Activated naive CD4-positive, alpha-beta T cell treated with anti-CD3 and anti-CD28 coated beads, Interleukin-2, amount 50 U/mL, for 24 hours (primary cell): ENCODE measurements around the gene SLC12A7.
"Not testable (repeated sequence)": the region's sequence is repeated elsewhere in the genome, so short reads cannot be mapped to it uniquely, and the experiment has no call there.

Source experiments
- H3K27ac Mint-ChIP-seq: one replicate; pipeline ENCODE4 v1.8.0; 2021; ENCODE audit warnings: mild to moderate bottlenecking, mixed read lengths
- H3K27me3 Mint-ChIP-seq: one replicate; pipeline ENCODE4 v1.8.0; 2021; ENCODE audit warnings: mixed read lengths
- H3K36me3 Mint-ChIP-seq: one replicate; pipeline ENCODE4 v1.8.0; 2021; ENCODE audit warnings: mixed read lengths
- H3K4me1 Mint-ChIP-seq: one replicate; pipeline ENCODE4 v1.8.0; 2021; ENCODE audit warnings: mixed read lengths
- H3K4me3 Mint-ChIP-seq: one replicate; pipeline ENCODE4 v1.8.0; 2021; ENCODE audit warnings: mild to moderate bottlenecking, mixed read lengths
- H3K9me3 Mint-ChIP-seq: one replicate; pipeline ENCODE4 v1.8.0; 2021; ENCODE audit warnings: mixed read lengths

SLC12A7 gene

DNA sequence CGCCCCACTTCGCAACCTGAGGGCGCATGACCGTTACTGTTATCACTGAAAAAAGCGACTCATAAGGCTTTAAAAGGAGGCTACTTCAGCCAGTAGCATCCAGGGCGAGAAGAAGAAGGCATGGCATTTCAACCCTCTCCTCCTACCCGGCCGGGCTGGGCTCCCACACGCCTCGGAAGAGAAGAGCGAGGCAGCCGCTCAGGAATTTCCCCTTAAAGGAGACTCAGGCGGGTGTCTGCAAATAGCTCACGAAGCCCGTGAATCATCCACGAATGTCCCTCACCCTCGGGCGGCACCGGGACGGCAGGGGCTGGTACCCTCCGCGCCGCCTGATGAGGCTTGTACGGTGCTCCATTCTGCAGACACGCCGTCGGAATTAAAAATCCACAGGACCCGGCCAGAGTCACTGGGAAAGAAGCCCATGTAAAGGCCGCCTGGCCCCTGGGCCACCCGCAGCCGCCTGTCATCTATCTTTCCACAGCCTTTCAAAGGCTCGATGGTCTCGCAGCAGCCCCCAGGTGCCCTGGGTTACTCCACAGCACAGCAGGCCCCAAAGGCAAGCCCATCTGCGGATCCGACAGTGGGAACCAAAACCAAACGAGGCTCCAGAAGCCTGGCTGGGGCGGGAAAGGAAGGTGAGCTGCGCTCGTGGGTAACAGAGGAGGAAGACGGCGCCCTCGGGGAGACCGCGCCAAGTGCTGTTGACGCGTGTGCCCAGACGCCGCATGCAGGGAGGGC lies 11.8 kb downstream of the SLC12A7 start:
- peaks cover 3% of the 10 kb centered on the region for H3K36me3 Mint-ChIP-seq
- no peaks in the 10 kb centered on the region for H3K9me3 Mint-ChIP-seq
- H3K4me1 Mint-ChIP-seq = peaks cover 44% of the 10 kb centered on the region
- no peak overlapping the region for H3K4me3 Mint-ChIP-seq
- no peak overlapping the region for H3K27ac Mint-ChIP-seq
- H3K27me3 Mint-ChIP-seq = no peaks in the 10 kb centered on the region

- peaks cover 5% of the 10 kb centered on the region for H3K36me3 Mint-ChIP-seq
- no peak overlapping the region for H3K4me3 Mint-ChIP-seq
- H3K27me3 Mint-ChIP-seq = no peaks in the 10 kb centered on the region
- no peaks in the 10 kb centered on the region for H3K9me3 Mint-ChIP-seq
- H3K4me1 Mint-ChIP-seq = peaks cover 39% of the 10 kb centered on the region
- H3K27ac Mint-ChIP-seq = no peak overlapping the region
Observed at GRCh38 chr5:1098986-1099597, 12.8 kb downstream of the SLC12A7 start.

- not testable (repeated sequence) for H3K27ac Mint-ChIP-seq, H3K9me3 Mint-ChIP-seq, H3K4me3 Mint-ChIP-seq, H3K36me3 Mint-ChIP-seq, H3K27me3 Mint-ChIP-seq
- H3K4me1 Mint-ChIP-seq = peaks cover 29% of the 10 kb centered on the region
Observed at GRCh38 chr5:1097988-1098385, 13.9 kb downstream of the SLC12A7 start.

GRCh38 chr5:1097381-1097987 lies 14.4 kb downstream of the SLC12A7 start:
- Mint-ChIP-seq H3K4me3 (no peak overlapping the region), H3K27me3 (no peaks in the 10 kb centered on the region), H3K4me1 (peaks cover 29% of the 10 kb centered on the region), H3K9me3 (no peaks in the 10 kb centered on the region), H3K27ac (peak overlapping the region; percentile 59), H3K36me3 (peaks cover 5% of the 10 kb centered on the region)

- Mint-ChIP-seq H3K36me3 (peaks cover 5% of the 10 kb centered on the region), H3K27ac (no peak overlapping the region), H3K9me3 (no peaks in the 10 kb centered on the region), H3K27me3 (no peaks in the 10 kb centered on the region), H3K4me3 (no peak overlapping the region), H3K4me1 (peaks cover 22% of the 10 kb centered on the region)
Observed at GRCh38 chr5:1096838-1097237, 15.0 kb downstream of the SLC12A7 start.

- H3K4me3 Mint-ChIP-seq = no peak overlapping the region
- peak overlapping the region; percentile 68 for H3K27ac Mint-ChIP-seq
- H3K4me1 Mint-ChIP-seq = peaks cover 15% of the 10 kb centered on the region
- H3K9me3 Mint-ChIP-seq = no peaks in the 10 kb centered on the region
- no peaks in the 10 kb centered on the region for H3K27me3 Mint-ChIP-seq
- H3K36me3 Mint-ChIP-seq = peaks cover 5% of the 10 kb centered on the region
Observed at GRCh38 chr5:1095990-1096363, 15.9 kb downstream of the SLC12A7 start.

DNA sequence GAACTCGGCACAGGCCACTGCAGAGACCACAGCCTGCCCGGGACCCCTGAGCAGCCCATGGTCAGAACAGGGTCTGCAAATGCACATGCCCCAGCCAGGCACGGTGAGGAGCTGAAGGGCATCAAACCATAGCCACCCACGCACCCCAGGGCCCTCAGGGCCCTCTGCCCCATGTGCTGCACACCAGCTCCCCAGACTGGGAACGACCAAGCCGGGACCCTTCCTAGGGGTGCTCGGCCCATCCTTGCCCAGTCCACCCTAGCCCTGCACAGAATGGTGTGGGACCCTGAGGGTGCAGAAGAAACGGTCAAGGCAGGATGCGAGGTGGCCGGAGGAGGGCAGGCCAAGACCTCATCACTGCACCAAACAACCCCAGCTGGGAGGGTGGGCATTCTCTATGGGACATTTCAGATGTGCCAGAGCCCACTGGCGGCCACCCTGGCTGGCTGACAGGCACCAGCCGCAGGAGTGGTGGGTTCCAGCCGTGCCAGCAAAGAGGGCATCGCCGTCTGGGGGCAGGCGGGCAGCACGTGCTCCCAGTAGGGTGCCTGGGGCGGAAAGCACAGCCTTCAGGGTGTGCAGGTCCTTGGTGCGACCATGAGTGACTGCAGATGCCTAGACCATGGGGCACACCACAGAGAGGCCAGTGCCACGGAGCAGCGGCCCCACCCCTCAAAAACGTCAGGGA lies 16.4 kb downstream of the SLC12A7 start:
- peaks cover 13% of the 10 kb centered on the region for H3K4me1 Mint-ChIP-seq
- H3K36me3 Mint-ChIP-seq = peaks cover 5% of the 10 kb centered on the region
- peak overlapping the region; percentile 68 for H3K27ac Mint-ChIP-seq

GRCh38 chr5:1094670-1095190 lies 17.1 kb downstream of the SLC12A7 start:
- H3K27ac Mint-ChIP-seq = no peak overlapping the region
- H3K4me3 Mint-ChIP-seq = no peak overlapping the region
- no peaks in the 10 kb centered on the region for H3K9me3 Mint-ChIP-seq
- H3K36me3 Mint-ChIP-seq = peaks cover 5% of the 10 kb centered on the region
- no peaks in the 10 kb centered on the region for H3K27me3 Mint-ChIP-seq
- peaks cover 11% of the 10 kb centered on the region for H3K4me1 Mint-ChIP-seq

More for the DNA sequence above, 16.4 kb downstream of the SLC12A7 start:
- H3K4me3 Mint-ChIP-seq = no peak overlapping the region
- no peaks in the 10 kb centered on the region for H3K27me3 Mint-ChIP-seq
- no peaks in the 10 kb centered on the region for H3K9me3 Mint-ChIP-seq

DNA sequence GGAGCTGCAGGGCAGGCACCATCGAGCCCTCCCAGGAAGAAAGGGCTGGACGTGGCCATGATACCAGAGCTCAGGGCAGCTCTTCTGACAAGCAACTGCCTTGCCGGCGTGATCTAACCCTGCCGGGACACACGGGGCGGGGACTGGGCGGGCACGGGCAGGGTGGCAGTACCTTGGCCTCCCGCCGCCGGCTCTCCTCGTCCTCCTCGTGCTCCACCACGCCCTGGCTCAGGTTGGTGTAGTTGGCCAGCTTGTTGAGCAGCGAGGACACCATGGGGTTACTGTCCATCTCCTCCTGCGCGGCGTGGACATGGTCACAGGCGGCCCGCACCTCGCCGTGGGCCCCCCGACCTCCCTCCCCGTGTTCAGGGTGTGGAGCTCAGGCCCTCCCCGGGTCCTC lies 18.5 kb downstream of the SLC12A7 start:
- H3K9me3 Mint-ChIP-seq = no peaks in the 10 kb centered on the region
- H3K36me3 Mint-ChIP-seq = peaks cover 5% of the 10 kb centered on the region
- no peak overlapping the region for H3K4me3 Mint-ChIP-seq
- no peak overlapping the region for H3K27ac Mint-ChIP-seq
- no peaks in the 10 kb centered on the region for H3K27me3 Mint-ChIP-seq
- peaks cover 7% of the 10 kb centered on the region for H3K4me1 Mint-ChIP-seq

DNA sequence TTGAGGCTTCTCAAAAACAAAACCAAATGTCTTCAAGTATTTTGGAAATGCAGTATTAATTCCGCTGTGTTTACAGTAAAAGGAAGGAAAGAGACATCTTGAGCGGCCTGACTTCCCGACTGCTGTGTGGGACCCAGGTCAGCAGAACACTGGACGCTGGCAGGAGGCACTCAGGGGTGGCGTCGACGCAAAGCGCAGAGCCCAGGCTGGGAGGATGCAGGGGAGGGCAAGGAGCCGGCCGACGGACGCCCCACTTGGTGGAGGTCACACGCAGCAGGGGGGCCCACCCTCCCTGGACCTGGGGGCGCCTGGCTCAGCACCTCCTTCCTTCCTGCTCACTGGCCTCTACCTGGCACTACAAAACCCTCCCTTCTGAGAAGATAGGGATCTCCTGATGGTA lies 19.7 kb downstream of the SLC12A7 start:
- Mint-ChIP-seq H3K36me3 (peaks cover 3% of the 10 kb centered on the region), H3K27me3 (no peaks in the 10 kb centered on the region), H3K4me3 (no peak overlapping the region), H3K27ac (no peak overlapping the region), H3K4me1 (peaks cover under 1% of the 10 kb centered on the region), H3K9me3 (no peaks in the 10 kb centered on the region)

DNA sequence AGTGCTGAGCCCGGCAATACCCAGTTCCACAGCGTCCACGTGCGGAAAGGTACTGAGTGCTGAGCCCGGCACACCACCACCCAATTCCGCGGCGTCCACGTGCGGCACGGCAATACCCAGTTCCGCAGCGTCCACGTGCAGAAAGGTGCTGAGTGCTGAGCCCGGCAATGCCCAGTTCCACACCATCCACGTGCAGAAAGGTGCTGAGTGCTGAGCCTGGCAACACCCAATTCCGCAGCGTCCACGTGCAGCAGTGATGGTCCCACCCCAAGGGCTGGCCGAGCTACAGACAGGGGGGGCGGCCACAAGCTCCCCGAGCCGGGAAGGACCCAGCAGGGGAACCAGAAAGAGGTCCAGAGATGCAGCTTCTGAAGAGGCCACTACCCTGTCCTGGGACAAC lies 20.2 kb downstream of the SLC12A7 start:
- no peak overlapping the region for H3K27ac Mint-ChIP-seq
- H3K27me3 Mint-ChIP-seq = no peaks in the 10 kb centered on the region
- no peaks in the 10 kb centered on the region for H3K9me3 Mint-ChIP-seq
- no peak overlapping the region for H3K4me3 Mint-ChIP-seq
- peaks cover 2% of the 10 kb centered on the region for H3K36me3 Mint-ChIP-seq
- H3K4me1 Mint-ChIP-seq = no peaks in the 10 kb centered on the region

DNA sequence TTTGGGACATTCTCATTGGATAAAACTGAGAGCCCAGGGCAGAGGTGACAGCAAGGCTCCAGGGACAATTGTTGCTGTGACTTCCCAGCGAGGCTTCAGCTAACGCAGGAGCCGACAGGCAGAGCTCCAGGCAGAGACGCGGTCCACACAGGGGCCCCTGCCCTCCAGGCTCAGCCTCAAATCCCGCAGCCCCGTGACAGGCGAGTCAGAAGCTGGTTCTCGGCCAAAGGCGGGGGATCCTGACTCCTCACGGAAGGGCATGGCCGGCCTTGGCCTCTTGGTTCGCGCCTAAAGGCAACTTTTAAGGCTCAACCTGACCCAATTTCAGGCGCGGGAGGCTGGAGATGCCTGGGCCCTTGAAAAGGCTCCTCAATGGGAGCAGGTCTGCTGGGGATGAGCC lies 21.3 kb downstream of the SLC12A7 start:
- Mint-ChIP-seq H3K36me3 (peaks cover 2% of the 10 kb centered on the region), H3K27me3 (no peaks in the 10 kb centered on the region), H3K4me1 (no peaks in the 10 kb centered on the region), H3K4me3 (no peak overlapping the region), H3K9me3 (no peaks in the 10 kb centered on the region), H3K27ac (no peak overlapping the region)

- peak overlapping the region; percentile 23 for H3K27ac Mint-ChIP-seq
- H3K4me1 Mint-ChIP-seq = no peaks in the 10 kb centered on the region
- H3K27me3 Mint-ChIP-seq = no peaks in the 10 kb centered on the region
- no peaks in the 10 kb centered on the region for H3K9me3 Mint-ChIP-seq
- no peak overlapping the region for H3K4me3 Mint-ChIP-seq
- H3K36me3 Mint-ChIP-seq = peaks cover 2% of the 10 kb centered on the region
Observed at GRCh38 chr5:1089621-1090040, 22.2 kb downstream of the SLC12A7 start.

DNA sequence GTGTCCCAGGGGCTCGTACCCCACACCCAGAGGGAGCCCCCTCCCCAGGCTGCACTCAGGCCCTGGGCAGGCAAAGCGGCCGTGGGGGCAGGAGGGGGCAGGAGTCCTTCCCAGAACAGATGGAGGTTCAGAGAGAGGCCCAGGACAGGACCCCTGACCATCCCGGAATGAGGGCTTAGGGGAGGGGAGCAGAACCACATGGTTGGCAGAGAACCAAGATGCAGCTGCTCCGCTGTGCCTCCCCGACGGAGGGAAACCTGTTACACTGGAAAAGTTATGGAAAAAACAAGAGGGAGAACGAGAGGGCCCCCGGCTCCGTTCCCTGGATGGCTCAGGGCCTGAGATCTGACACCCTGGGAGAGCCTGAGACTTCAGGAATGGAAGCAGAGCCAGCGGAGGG lies 22.7 kb downstream of the SLC12A7 start:
- H3K27me3 Mint-ChIP-seq = no peaks in the 10 kb centered on the region
- peaks cover under 1% of the 10 kb centered on the region for H3K36me3 Mint-ChIP-seq
- H3K4me1 Mint-ChIP-seq = no peaks in the 10 kb centered on the region
- H3K27ac Mint-ChIP-seq = no peak overlapping the region
- no peak overlapping the region for H3K4me3 Mint-ChIP-seq
- no peaks in the 10 kb centered on the region for H3K9me3 Mint-ChIP-seq

DNA sequence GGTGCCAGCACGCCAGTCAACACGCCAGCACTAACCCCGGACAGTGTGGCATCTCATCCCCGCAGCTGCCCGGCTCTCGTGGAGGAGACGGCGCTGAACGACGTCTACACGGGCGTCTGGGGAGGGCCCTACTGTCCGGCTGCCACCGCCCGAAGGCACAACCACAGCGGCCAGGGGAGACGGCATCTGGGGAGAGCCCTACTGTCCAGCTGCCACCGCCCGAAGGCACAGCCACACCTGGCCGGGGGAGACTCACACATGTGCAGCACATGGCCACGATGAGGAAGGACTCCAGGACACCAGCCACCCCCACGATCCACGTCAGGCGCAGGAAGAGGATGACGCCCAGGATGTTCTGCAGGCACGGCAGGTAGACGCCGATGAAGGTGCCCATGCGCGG lies 23.1 kb downstream of the SLC12A7 start:
- Mint-ChIP-seq H3K9me3 (no peaks in the 10 kb centered on the region), H3K4me1 (no peaks in the 10 kb centered on the region), H3K27ac (no peak overlapping the region), H3K4me3 (no peak overlapping the region), H3K27me3 (no peaks in the 10 kb centered on the region), H3K36me3 (no peaks in the 10 kb centered on the region)

DNA sequence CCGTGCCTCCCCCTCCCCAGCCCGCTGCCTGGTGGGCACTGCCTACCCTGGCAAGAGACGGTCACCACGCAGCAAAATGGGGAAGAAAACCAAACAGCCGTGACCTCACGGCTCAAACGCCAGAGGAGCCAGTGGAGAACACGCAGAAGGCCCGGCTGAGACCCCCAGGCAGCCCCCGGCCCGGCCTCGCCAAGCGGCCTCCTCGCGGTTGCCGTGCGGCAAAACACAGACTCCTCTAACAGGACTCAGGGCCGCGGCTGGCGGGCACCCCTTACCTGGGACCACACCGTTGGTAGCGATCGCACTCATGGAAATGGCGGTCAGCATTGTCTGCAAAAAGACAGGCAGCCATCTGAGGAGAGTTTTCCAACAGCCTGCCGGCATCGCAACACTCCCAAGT lies 23.8 kb downstream of the SLC12A7 start:
- no peak overlapping the region for H3K4me3 Mint-ChIP-seq
- no peaks in the 10 kb centered on the region for H3K36me3 Mint-ChIP-seq
- H3K27me3 Mint-ChIP-seq = no peaks in the 10 kb centered on the region
- H3K4me1 Mint-ChIP-seq = no peaks in the 10 kb centered on the region
- H3K27ac Mint-ChIP-seq = no peak overlapping the region
- no peaks in the 10 kb centered on the region for H3K9me3 Mint-ChIP-seq
